ENCODE measurements around the gene MRPS26.
"Not testable (repeated sequence)": the region's sequence is repeated elsewhere in the genome, so short reads cannot be mapped to it uniquely, and the experiment has no call there.

MRPS26 gene

GRCh38 chr20:3043322-3043721 lies 2.5 kb upstream of the MRPS26 start, which contains the start of gene GNRH2:
GNRH2 (plus strand) TSS chr20:3043622; CDS start chr20:3044415, 793 bp downstream.
- no peak for FAIRE-seq

- FAIRE-seq, result no peak
Observed at GRCh38 chr20:3044336-3044965, 1.4 kb upstream of the MRPS26 start.

- FAIRE-seq, result no peak
Observed at GRCh38 chr20:3045042-3045815, 623 bp upstream of the MRPS26 start.

GRCh38 chr20:3046677-3047462 lies 1.0 kb downstream of the MRPS26 start:
- no peak for FAIRE-seq

- FAIRE-seq, result no peak
Observed at GRCh38 chr20:3047486-3048419, 1.9 kb downstream of the MRPS26 start.

GRCh38 chr20:3051385-3052019 lies 5.7 kb downstream of the MRPS26 start:
- no peak for FAIRE-seq

- FAIRE-seq, result no peak
Observed at GRCh38 chr20:3059489-3059888, 13.6 kb downstream of the MRPS26 start.

- not testable (repeated sequence) for FAIRE-seq
Observed at GRCh38 chr20:3064119-3064518, 18.3 kb downstream of the MRPS26 start.

GRCh38 chr20:3067139-3068014 lies 21.5 kb downstream of the MRPS26 start:
- no peak for FAIRE-seq

GRCh38 chr20:3068075-3068474 lies 22.2 kb downstream of the MRPS26 start:
- no peak for FAIRE-seq

- FAIRE-seq, result no peak
Observed at GRCh38 chr20:3068986-3069900, 23.4 kb downstream of the MRPS26 start.

GRCh38 chr20:3070725-3071124 lies 24.9 kb downstream of the MRPS26 start:
- no peak for FAIRE-seq

- no peak for FAIRE-seq
Observed at GRCh38 chr20:3071266-3071609, 25.4 kb downstream of the MRPS26 start.

- FAIRE-seq, result no peak
Observed at GRCh38 chr20:3071610-3072529, 26.0 kb downstream of the MRPS26 start, which contains the start of gene OXT. OXT (plus strand) TSS chr20:3071620; CDS start chr20:3071656, 36 bp downstream.

- no peak for FAIRE-seq
Observed at GRCh38 chr20:3072530-3073250, 26.8 kb downstream of the MRPS26 start.

- not testable (repeated sequence) for FAIRE-seq
Observed at GRCh38 chr20:3073251-3073643, 27.4 kb downstream of the MRPS26 start.

GRCh38 chr20:3074812-3075211 lies 29.0 kb downstream of the MRPS26 start:
- FAIRE-seq, result no peak

- FAIRE-seq, result not testable (repeated sequence)
Observed at GRCh38 chr20:3075315-3075714, 29.5 kb downstream of the MRPS26 start.

Measured in colon (tissue), 2 donors.